K562 (cell line): ENCODE results near the gene ORAI2. TPM values are rescaled to one million over a fixed set of nuclear protein-coding genes. Genes with fewer than 3 reads are reported as not detected.

ENCODE experiments used
- ATF1 ChIP-seq, 2 experiments: fragments of 450-650 bp in 1 of 2; IDR thresholded peaks; 2 replicates each; pipeline ENCODE4 v1.6.1; 2016; ENCODE audit warnings: missing compliant biosample characterization in 1 of 2, missing genetic modification characterization in 1 of 2
- CREM ChIP-seq: IDR thresholded peaks from 2 replicates; pipeline ENCODE4 v1.6.1; 2014; ENCODE audit warnings: antibody characterized with exemption, low read depth
- EGR1 ChIP-seq: fragments of 450-650 bp; conservative IDR thresholded peaks from 2 replicates; pipeline ENCODE4 v1.6.1; 2017; ENCODE audit warnings: mild to moderate bottlenecking
- FIP1L1 ChIP-seq: fragments of 200-400 bp; formaldehyde crosslinking; IDR thresholded peaks from 2 replicates; pipeline ENCODE4 v1.6.1; 2018; ENCODE audit warnings: mild to moderate bottlenecking, low read depth, low read length; ENCODE audit not compliant: poor library complexity, severe bottlenecking
- HDAC1 ChIP-seq, 2 experiments: fragments of 450-650 bp; IDR thresholded peaks; 2 replicates each; pipeline ENCODE4 v1.6.1; 2016 to 2017; ENCODE audit warnings: inconsistent platforms in 1 of 2, mild to moderate bottlenecking in 1 of 2, moderate library complexity in 1 of 2
- MCM7 ChIP-seq, 2 experiments: fragments of 450-650 bp; IDR thresholded peaks; 2 replicates each; pipeline ENCODE4 v1.6.1; 2016 to 2018
- NFE2L1 ChIP-seq: fragments of 450-650 bp; IDR thresholded peaks from 2 replicates; pipeline ENCODE4 v1.6.1; 2016; ENCODE audit warnings: missing genetic modification characterization, low read depth, mild to moderate bottlenecking, missing compliant biosample characterization, moderate library complexity, borderline replicate concordance
- OTX1 ChIP-seq: fragments of 450-650 bp; formaldehyde crosslinking; IDR thresholded peaks from 2 replicates; pipeline ENCODE4 v1.4.0; 2022; ENCODE audit warnings: mild to moderate bottlenecking
- PML ChIP-seq: IDR thresholded peaks from 2 replicates; pipeline ENCODE4 v1.6.1; 2012; ENCODE audit warnings: low read length, inconsistent platforms
- POLR2H ChIP-seq: IDR thresholded peaks from 2 replicates; pipeline ENCODE4 v1.6.1; 2016; ENCODE audit warnings: missing genetic modification characterization, low read depth, mild to moderate bottlenecking, control low read depth, missing compliant biosample characterization, moderate library complexity
- ZFPM2 ChIP-seq: fragments of 250-450 bp; sonication (Bioruptor Pico); IDR thresholded peaks from 2 replicates; pipeline ENCODE4 v1.5.1; 2022; ENCODE audit warnings: mild to moderate bottlenecking
- ZKSCAN3 ChIP-seq: fragments of 250-450 bp; sonication (Bioruptor Pico); IDR thresholded peaks from 2 replicates; pipeline ENCODE4 v1.4.0; 2020
- polyA plus RNA-seq, 8 experiments: library from polyadenylated mRNA; depleted of rRNA in 4 of 8; stranded (reverse) in 5 of 8; unstranded in 3 of 8; fragments of >200 nt; fragmentation: Nextera tagmentation in 2 of 8; fragmentation: Illumina TruSeq in 1 of 8; extraction: Ambion mirVana in 2 of 8; extraction: Trizol in 1 of 8; gene quantifications; 2 replicates each; pipeline versions ENCODE4 v1.2.1 to v1.2.3, GENCODE V29; 2011 to 2014; ENCODE audit warnings: inconsistent platforms in 1 of 8, missing spikeins in 1 of 8
- total RNA-seq, 7 experiments: library from RNA; depleted of rRNA in 6 of 7; stranded (reverse); fragments of >200 nt in 6 of 7; fragmentation: Illumina TruSeq in 2 of 7; extraction: Trizol in 2 of 7; gene quantifications; 2 replicates each; pipeline versions ENCODE4 v1.2.1 to v1.2.3, GENCODE V29; 2011 to 2021; ENCODE audit warnings: low replicate concordance in 1 of 7
- TF ChIP-seq, protein P1 (sequence below): fragments of 250-450 bp; sonication (Bioruptor Pico); IDR thresholded peaks from 2 replicates; pipeline ENCODE4 v1.8.0; 2021; ENCODE audit warnings: moderate library complexity, mild to moderate bottlenecking, inconsistent platforms
- TF ChIP-seq, protein P2 (sequence below): fragments of 450-650 bp; IDR thresholded peaks from 2 replicates; pipeline ENCODE4 v1.6.1; 2016; ENCODE audit warnings: borderline replicate concordance
- TF ChIP-seq, protein P3 (sequence below): fragments of 450-650 bp; IDR thresholded peaks from 2 replicates; pipeline ENCODE4 v1.6.1; 2016; ENCODE audit warnings: antibody characterized with exemption
- TF ChIP-seq, protein P4 (sequence below): fragments of 450-650 bp; formaldehyde crosslinking; conservative IDR thresholded peaks from 2 replicates; pipeline ENCODE4 v1.4.0; 2022; ENCODE audit warnings: mild to moderate bottlenecking, missing genetic modification characterization
- TF ChIP-seq, protein P5 (sequence below), 2 experiments: IDR thresholded peaks in 1 of 2; conservative IDR thresholded peaks in 1 of 2; 2 replicates each; pipeline ENCODE4 v1.6.1; 2016; ENCODE audit warnings: low read depth in 2 of 2, mild to moderate bottlenecking in 1 of 2, missing compliant biosample characterization in 1 of 2, missing genetic modification characterization in 1 of 2, moderate library complexity in 1 of 2

The ORAI2 gene
- total and polyA plus RNA-seq, 9 of the 15 experiments (the other 6 are each of a cell fraction or from before 2014, with no cell fraction given): 1.1 to 27.7 (median 9.2) TPM

DNA sequence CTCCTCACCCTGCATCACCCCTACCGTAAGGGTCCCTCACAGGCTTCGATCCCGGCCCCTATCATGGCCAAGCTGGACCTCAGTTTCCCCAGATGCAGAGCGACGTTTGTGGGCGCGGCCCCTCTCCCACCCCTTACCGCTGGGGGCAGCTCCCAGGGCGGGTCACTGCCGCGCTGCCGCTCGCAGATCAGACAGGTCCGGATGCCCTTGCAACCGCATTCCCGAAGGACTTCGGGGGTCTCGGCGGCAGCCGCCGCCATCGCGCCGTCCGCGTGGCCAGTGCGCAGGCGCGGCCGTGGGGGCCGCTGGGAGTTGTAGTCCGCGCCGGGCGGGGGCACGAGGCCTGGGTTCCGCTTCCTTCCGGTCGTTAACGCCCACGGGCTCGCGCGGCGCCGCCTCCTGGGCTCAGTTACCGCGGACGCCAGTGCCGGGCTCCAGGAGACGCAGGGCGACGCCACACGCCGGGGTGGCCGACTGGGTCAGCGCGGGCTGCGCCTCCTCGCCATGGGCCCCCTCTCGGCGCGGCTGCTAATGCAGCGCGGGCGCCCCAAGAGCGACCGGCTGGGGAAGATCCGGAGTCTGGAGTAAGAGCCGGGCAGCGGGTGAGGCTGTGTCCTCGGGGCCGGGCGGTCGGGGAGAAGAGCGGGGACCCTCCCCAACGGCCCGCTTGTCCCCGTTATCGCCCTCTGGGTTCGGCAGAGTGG is 31.4 kb downstream of the ORAI2 start, which contains the start of the genes ALKBH4 and LRWD1 (continued):
- TF ChIP-seq, protein P1, sequence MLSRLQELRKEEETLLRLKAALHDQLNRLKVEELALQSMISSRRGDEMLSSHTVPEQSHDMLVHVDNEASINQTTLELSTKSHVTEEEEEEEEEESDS (CRISPR knock-in tag): no peak
- TF ChIP-seq OTX1 (CRISPR knock-in tag): peak; percentile 44; the same call in 1 of the 2 replicates
- peak; percentile 57 for TF ChIP-seq FIP1L1
- TF ChIP-seq ZFPM2 (CRISPR knock-in tag): 0 out of 2 replicates have a peak, but pooled peaks have one; percentile 35
- no peak for TF ChIP-seq ZKSCAN3
- no peak for TF ChIP-seq NFE2L1 (tag)
- TF ChIP-seq EGR1: peak; percentile 96
- TF ChIP-seq, protein P2, sequence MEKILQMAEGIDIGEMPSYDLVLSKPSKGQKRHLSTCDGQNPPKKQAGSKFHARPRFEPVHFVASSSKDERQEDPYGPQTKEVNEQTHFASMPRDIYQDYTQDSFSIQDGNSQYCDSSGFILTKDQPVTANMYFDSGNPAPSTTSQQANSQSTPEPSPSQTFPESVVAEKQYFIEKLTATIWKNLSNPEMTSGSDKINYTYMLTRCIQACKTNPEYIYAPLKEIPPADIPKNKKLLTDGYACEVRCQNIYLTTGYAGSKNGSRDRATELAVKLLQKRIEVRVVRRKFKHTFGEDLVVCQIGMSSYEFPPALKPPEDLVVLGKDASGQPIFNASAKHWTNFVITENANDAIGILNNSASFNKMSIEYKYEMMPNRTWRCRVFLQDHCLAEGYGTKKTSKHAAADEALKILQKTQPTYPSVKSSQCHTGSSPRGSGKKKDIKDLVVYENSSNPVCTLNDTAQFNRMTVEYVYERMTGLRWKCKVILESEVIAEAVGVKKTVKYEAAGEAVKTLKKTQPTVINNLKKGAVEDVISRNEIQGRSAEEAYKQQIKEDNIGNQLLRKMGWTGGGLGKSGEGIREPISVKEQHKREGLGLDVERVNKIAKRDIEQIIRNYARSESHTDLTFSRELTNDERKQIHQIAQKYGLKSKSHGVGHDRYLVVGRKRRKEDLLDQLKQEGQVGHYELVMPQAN: peak; percentile 57; the same call in 1 of the 2 replicates
- TF ChIP-seq, protein P3, sequence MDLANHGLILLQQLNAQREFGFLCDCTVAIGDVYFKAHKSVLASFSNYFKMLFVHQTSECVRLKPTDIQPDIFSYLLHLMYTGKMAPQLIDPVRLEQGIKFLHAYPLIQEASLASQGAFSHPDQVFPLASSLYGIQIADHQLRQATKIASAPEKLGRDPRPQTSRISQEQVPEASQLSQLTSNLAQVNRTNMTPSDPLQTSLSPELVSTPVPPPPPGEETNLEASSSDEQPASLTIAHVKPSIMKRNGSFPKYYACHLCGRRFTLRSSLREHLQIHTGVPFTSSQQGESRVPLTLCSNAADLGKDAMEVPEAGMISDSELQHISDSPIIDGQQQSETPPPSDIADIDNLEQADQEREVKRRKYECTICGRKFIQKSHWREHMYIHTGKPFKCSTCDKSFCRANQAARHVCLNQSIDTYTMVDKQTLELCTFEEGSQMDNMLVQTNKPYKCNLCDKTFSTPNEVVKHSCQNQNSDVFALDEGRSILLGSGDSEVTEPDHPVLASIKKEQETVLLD: 0 out of 2 replicates have a peak, but pooled peaks have one; percentile 48
- no peak for TF ChIP-seq MCM7 (IDR thresholded peaks at IDR 0.05)
- peak; percentile 56; the same call in 1 of the 2 replicates for TF ChIP-seq PML
- no peak for TF ChIP-seq ATF1 (CRISPR knock-in tag; IDR thresholded peaks at IDR 0.05)
- TF ChIP-seq ATF1 (tag; IDR thresholded peaks at IDR 0.05): peak; percentile 79
- TF ChIP-seq, protein P4, sequence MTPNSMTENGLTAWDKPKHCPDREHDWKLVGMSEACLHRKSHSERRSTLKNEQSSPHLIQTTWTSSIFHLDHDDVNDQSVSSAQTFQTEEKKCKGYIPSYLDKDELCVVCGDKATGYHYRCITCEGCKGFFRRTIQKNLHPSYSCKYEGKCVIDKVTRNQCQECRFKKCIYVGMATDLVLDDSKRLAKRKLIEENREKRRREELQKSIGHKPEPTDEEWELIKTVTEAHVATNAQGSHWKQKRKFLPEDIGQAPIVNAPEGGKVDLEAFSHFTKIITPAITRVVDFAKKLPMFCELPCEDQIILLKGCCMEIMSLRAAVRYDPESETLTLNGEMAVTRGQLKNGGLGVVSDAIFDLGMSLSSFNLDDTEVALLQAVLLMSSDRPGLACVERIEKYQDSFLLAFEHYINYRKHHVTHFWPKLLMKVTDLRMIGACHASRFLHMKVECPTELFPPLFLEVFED (CRISPR knock-in tag): no peak
- TF ChIP-seq, protein P5, sequence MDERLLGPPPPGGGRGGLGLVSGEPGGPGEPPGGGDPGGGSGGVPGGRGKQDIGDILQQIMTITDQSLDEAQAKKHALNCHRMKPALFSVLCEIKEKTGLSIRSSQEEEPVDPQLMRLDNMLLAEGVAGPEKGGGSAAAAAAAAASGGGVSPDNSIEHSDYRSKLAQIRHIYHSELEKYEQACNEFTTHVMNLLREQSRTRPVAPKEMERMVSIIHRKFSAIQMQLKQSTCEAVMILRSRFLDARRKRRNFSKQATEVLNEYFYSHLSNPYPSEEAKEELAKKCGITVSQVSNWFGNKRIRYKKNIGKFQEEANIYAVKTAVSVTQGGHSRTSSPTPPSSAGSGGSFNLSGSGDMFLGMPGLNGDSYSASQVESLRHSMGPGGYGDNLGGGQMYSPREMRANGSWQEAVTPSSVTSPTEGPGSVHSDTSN (CRISPR knock-in tag; IDR thresholded peaks at IDR 0.05; ENCODE audit: low read depth): no peak
- TF ChIP-seq, protein P5 (tag; conservative IDR thresholded peaks at IDR 0.05; ENCODE audit: low read depth): no peak
- peak; percentile 74 for TF ChIP-seq POLR2H (tag)
- peak; percentile 78 for TF ChIP-seq CREM
- TF ChIP-seq HDAC1 (IDR thresholded peaks at IDR 0.05): peak in 1 of 2 experiments; percentile 94; a peak in 2 of 4 replicates
